Tibial nerve (tissue), 4 donors: Measurements from ENCODE around the gene DTX3. TPM values are rescaled to one million over a fixed set of nuclear protein-coding genes. Genes with fewer than 3 reads are reported as not detected.

Source experiments
- DNase-seq, 2 donors: peaks; one replicate each; pipeline ENCODE4 v3.0.0-alpha.2; 2019; ENCODE audit warnings: low spot score in 2 of 2
- H3K27ac ChIP-seq, 4 donors: fragments of 200-600 bp; sonication (generic) in 3 of 4; one replicate each; pipeline ENCODE4 v1.5.1; 2017 to 2019; ENCODE audit warnings: mild to moderate bottlenecking in 1 of 4
- H3K27me3 ChIP-seq, 2 donors: fragments of 200-600 bp; sonication (generic) in 1 of 2; one replicate each; pipeline versions ENCODE4 v1.5.1 to v1.6.0; 2017 to 2019
- H3K36me3 ChIP-seq, 3 donors: fragments of 200-600 bp; sonication (generic); one replicate each; pipeline ENCODE4 v1.5.1; 2018 to 2019
- H3K4me1 ChIP-seq, 4 donors: fragments of 200-600 bp; sonication (generic) in 3 of 4; one replicate each; pipeline ENCODE4 v1.5.1; 2017 to 2019
- H3K4me3 ChIP-seq, 4 donors: fragments of 200-600 bp; sonication (generic) in 3 of 4; one replicate each; pipeline ENCODE4 v1.5.1; 2017 to 2019; ENCODE audit warnings: mild to moderate bottlenecking in 1 of 4, moderate library complexity in 1 of 4
- H3K9me3 ChIP-seq, 4 donors: fragments of 200-600 bp; sonication (generic) in 3 of 4; one replicate each; pipeline ENCODE4 v1.5.1; 2017 to 2019
- CTCF ChIP-seq, 5 experiments: fragments of 200-600 bp in 3 of 5; fragments of 450-650 bp in 2 of 5; sonication (generic) in 3 of 5; IDR thresholded peaks; one replicate each; pipeline ENCODE4 v1.5.1; 2016 to 2019; ENCODE audit warnings: antibody characterized with exemption in 5 of 5, mild to moderate bottlenecking in 3 of 5, moderate library complexity in 2 of 5
- EP300 ChIP-seq, 2 donors: sonication (generic); formaldehyde crosslinking; IDR thresholded peaks; one replicate each; pipeline ENCODE4 v1.6.1; 2017; ENCODE audit warnings: antibody characterized with exemption in 2 of 2, mild to moderate bottlenecking in 1 of 2
- POLR2A ChIP-seq, 2 donors: fragments of 450-650 bp; IDR thresholded peaks; one replicate each; pipeline ENCODE4 v1.6.1; 2017; ENCODE audit warnings: antibody characterized with exemption in 2 of 2, mild to moderate bottlenecking in 2 of 2, moderate library complexity in 2 of 2
- WGBS, 2 donors: methylation state at CpG; one replicate each; pipeline ENCODE4 v1.1.5; 2018; 5-methylcytosine and 5-hydroxymethylcytosine counted together
- total RNA-seq, 4 donors: library from RNA; depleted of rRNA; stranded (reverse); fragments of >200 nt; gene quantifications; one replicate each; pipeline ENCODE4 v1.1.0, GENCODE V29; 2016

The DTX3 gene
- total RNA-seq, 4 donors from 2014 or later: 19.0 to 33.1 (median 28.1) TPM

- peak overlapping the region; percentile 23 to 52 (median 42) for H3K4me3 ChIP-seq
- no peak for DNase-seq
- TF ChIP-seq EP300 (IDR thresholded peaks at IDR 0.05) (no peak), POLR2A (IDR thresholded peaks at IDR 0.05) (no peak), CTCF (IDR thresholded peaks at IDR 0.05) (no peak)
- peaks cover 0 to 41% of the 10 kb centered on the region in 2 donors for H3K27me3 ChIP-seq
- peaks cover 0 to 22% (median 0%) of the 10 kb centered on the region in 3 donors for H3K36me3 ChIP-seq
- 15 to 21% methylated on average over 25 to 31 of the region's 42 CpGs for WGBS, 2 donors
- peaks cover 0 to 32% (median 16%) of the 10 kb centered on the region in 4 donors for H3K4me1 ChIP-seq
- H3K9me3 ChIP-seq: no peaks in the 10 kb centered on the region
- H3K27ac ChIP-seq: no peak overlapping the region
These were observed 16.4 kb downstream of the DTX3 start for GRCh38 chr12:57620936-57621496.

- WGBS, 2 donors: 4% methylated on average over 25 to 41 of the region's 49 CpGs
- H3K27me3 ChIP-seq: peaks cover 0 to 44% of the 10 kb centered on the region in 2 donors
- TF ChIP-seq CTCF (IDR thresholded peaks at IDR 0.05) (peak; percentile 84 to 99 (median 90)), POLR2A (IDR thresholded peaks at IDR 0.05) (no peak), EP300 (IDR thresholded peaks at IDR 0.05) (no peak)
These were observed 17.1 kb downstream of the DTX3 start for GRCh38 chr12:57621497-57622292.

GRCh38 chr12:57622293-57623245 is 17.9 kb downstream of the DTX3 start:
- no peak overlapping the region for H3K4me3 ChIP-seq
- no peak overlapping the region for H3K27ac ChIP-seq
- peaks cover 0 to 28% (median 16%) of the 10 kb centered on the region in 4 donors for H3K4me1 ChIP-seq
- TF ChIP-seq CTCF (IDR thresholded peaks at IDR 0.05) (no peak), POLR2A (IDR thresholded peaks at IDR 0.05) (no peak), EP300 (IDR thresholded peaks at IDR 0.05) (no peak)
- H3K9me3 ChIP-seq: no peaks in the 10 kb centered on the region
- WGBS, 2 donors: 79 to 82% methylated on average over 9 of the region's 9 CpGs
- DNase-seq: no peak
- H3K27me3 ChIP-seq: peaks cover 0 to 46% of the 10 kb centered on the region in 2 donors
- peaks cover 0 to 21% (median 0%) of the 10 kb centered on the region in 3 donors for H3K36me3 ChIP-seq

More at GRCh38 chr12:57621497-57622292, 17.1 kb downstream of the DTX3 start:
- Histone ChIP-seq H3K4me3 (peak overlapping the region; percentile 23 to 52 (median 42)), H3K9me3 (no peaks in the 10 kb centered on the region), H3K4me1 (peaks cover 0 to 29% (median 16%) of the 10 kb centered on the region in 4 donors), H3K27ac (no peak overlapping the region), H3K36me3 (peaks cover 0 to 22% (median 0%) of the 10 kb centered on the region in 3 donors)
- DNase-seq: peak in 1 of 2 donors; percentile 49

- 71 to 77% methylated on average over 2 of the region's 2 CpGs for WGBS, 2 donors
- peaks cover 0 to 53% of the 10 kb centered on the region in 2 donors for H3K27me3 ChIP-seq
These were observed 18.8 kb downstream of the DTX3 start for GRCh38 chr12:57623385-57623784.

More at GRCh38 chr12:57623385-57623784, 18.8 kb downstream of the DTX3 start:
- H3K36me3 ChIP-seq: peaks cover 0 to 20% (median 0%) of the 10 kb centered on the region in 3 donors
- TF ChIP-seq CTCF (IDR thresholded peaks at IDR 0.05): no peak
- TF ChIP-seq POLR2A (IDR thresholded peaks at IDR 0.05): no peak
- TF ChIP-seq EP300 (IDR thresholded peaks at IDR 0.05): no peak
- no peak for DNase-seq
- no peak overlapping the region for H3K4me3 ChIP-seq
- H3K9me3 ChIP-seq: no peaks in the 10 kb centered on the region
- H3K27ac ChIP-seq: no peak overlapping the region
- H3K4me1 ChIP-seq: peaks cover 0 to 28% (median 19%) of the 10 kb centered on the region in 4 donors
